ENCODE data around the gene INCA1.
"Not testable (repeated sequence)": the region's sequence is repeated elsewhere in the genome, so short reads cannot be mapped to it uniquely, and the experiment has no call there.

INCA1 gene

DNA sequence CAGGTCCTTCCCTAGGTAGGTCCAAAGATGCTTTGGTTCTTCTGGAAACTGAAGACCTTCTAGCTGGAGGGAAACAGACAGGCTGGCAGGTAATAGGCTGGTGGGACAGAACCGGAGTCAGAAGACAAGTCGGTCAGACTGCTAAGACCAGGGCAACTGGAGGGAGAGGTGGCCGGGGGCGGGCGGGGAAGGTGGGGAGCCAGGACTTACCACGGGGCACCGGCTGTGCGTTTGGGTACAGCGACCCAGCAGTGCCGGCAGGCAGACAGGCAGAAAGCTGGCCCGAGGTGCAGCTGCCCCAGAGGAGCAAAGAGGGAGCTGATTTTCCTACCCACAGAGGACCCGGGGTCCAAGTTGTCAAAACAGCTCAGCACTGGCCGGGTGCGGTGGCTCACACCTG lies 37.3 kb upstream of the INCA1 start:
- TF ChIP-seq, protein P1, sequence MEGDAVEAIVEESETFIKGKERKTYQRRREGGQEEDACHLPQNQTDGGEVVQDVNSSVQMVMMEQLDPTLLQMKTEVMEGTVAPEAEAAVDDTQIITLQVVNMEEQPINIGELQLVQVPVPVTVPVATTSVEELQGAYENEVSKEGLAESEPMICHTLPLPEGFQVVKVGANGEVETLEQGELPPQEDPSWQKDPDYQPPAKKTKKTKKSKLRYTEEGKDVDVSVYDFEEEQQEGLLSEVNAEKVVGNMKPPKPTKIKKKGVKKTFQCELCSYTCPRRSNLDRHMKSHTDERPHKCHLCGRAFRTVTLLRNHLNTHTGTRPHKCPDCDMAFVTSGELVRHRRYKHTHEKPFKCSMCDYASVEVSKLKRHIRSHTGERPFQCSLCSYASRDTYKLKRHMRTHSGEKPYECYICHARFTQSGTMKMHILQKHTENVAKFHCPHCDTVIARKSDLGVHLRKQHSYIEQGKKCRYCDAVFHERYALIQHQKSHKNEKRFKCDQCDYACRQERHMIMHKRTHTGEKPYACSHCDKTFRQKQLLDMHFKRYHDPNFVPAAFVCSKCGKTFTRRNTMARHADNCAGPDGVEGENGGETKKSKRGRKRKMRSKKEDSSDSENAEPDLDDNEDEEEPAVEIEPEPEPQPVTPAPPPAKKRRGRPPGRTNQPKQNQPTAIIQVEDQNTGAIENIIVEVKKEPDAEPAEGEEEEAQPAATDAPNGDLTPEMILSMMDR (IDR thresholded peaks at IDR 0.05; ENCODE audit: insufficient read depth, low read depth, low read length, missing control alignments): no peak
- no peak overlapping the region for H3K4me3 ChIP-seq (ENCODE audit: low read length)

GRCh38 chr17:5034063-5034462 lies 36.7 kb upstream of the INCA1 start:
- no peak overlapping the region for H3K4me3 ChIP-seq (ENCODE audit: low read length)
- TF ChIP-seq, protein P1 (IDR thresholded peaks at IDR 0.05; ENCODE audit: insufficient read depth, low read depth, low read length, missing control alignments): no peak
- no peak for DNase-seq (ENCODE audit: low read depth)

More for the DNA sequence above, 37.3 kb upstream of the INCA1 start:
- no peak for DNase-seq (ENCODE audit: low read depth)

GRCh38 chr17:5033352-5034015 lies 36.2 kb upstream of the INCA1 start:
- no peak for DNase-seq (ENCODE audit: low read depth)
- H3K4me3 ChIP-seq (ENCODE audit: low read length): no peak overlapping the region
- TF ChIP-seq, protein P1 (IDR thresholded peaks at IDR 0.05; ENCODE audit: insufficient read depth, low read depth, low read length, missing control alignments): no peak

GRCh38 chr17:5032865-5033264 lies 35.5 kb upstream of the INCA1 start:
- TF ChIP-seq, protein P1 (IDR thresholded peaks at IDR 0.05; ENCODE audit: insufficient read depth, low read depth, low read length, missing control alignments): no peak
- no peak for DNase-seq (ENCODE audit: low read depth)
- H3K4me3 ChIP-seq (ENCODE audit: low read length): no peak overlapping the region

DNA sequence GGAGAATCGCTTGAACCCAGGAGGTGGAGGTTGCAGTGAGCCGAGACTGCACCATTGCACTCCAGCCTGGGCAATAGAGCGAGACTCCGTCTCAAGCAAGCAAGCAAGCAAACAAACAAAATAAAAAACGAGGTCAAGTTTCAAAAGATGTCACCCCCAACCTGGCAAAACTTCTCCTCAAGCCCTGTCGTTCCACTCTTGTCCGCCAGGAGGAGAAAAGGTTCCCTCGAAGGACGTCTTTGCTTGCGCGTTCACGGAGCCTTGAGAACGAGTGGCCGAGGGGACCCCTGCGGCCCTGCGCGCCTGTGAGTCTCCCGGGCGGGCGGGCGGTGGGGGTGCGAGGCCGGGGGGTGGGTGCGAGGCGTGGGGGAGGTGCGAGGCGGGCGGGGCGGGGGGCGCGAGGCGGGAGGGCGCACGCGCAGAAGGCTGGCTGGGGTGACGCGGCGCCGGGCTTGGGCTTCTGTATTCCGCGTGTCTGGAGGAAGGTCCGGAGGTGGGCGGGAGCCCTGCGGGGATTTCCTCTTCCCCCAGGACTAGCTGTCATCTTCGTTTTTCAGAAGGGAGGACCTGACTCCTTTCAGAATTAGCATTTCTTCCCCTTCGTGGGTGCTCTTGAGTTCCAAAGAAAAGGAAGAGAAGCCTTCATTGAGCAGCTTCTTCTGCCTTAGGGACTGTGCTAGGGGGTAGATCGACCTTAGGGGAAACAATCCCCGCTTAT lies 34.2 kb upstream of the INCA1 start:
- peak; percentile 69 for DNase-seq (ENCODE audit: low read depth)
- TF ChIP-seq, protein P1 (IDR thresholded peaks at IDR 0.05; ENCODE audit: insufficient read depth, low read depth, low read length, missing control alignments): peak; percentile 86
- peak overlapping the region; percentile 39 for H3K4me3 ChIP-seq (ENCODE audit: low read length)

DNA sequence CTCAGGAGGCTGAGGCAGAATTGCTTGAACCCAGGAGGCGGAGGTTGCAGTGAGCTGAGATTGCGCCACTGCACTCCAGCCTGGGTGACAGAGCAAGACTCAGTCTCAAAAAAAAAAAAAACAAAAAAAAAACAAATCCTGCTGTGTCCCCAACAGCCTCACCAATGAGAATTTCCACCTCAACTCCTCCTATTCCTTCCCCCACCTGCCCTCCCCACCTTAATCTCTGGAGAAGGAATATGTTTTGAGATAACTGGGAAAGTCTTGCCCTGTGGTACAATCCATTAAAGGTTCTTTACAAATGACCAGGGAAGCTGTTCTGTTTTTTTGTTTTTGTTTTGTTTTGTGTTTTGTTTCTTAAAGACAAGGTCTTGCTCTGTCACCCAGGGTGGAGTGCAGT lies 32.8 kb upstream of the INCA1 start:
- not testable (repeated sequence) for H3K4me3 ChIP-seq (ENCODE audit: low read length); DNase-seq (ENCODE audit: low read depth)

- no peak overlapping the region for H3K4me3 ChIP-seq (ENCODE audit: low read length)
- no peak for DNase-seq (ENCODE audit: low read depth)
- TF ChIP-seq, protein P1 (IDR thresholded peaks at IDR 0.05; ENCODE audit: insufficient read depth, low read depth, low read length, missing control alignments): no peak
Measured at GRCh38 chr17:5027916-5028315, 30.6 kb upstream of the INCA1 start.
